K562 (cell line): ENCODE results near the gene SLC38A2. TPM values are rescaled to one million over a fixed set of nuclear protein-coding genes. Genes with fewer than 3 reads are reported as not detected.

Experiments
- CC2D1A ChIP-seq: fragments of 450-650 bp; IDR thresholded peaks from 2 replicates; pipeline ENCODE4 v1.6.1; 2017; ENCODE audit warnings: mild to moderate bottlenecking
- GABPB1 ChIP-seq: sonication (generic); formaldehyde crosslinking; IDR thresholded peaks from 2 replicates; pipeline ENCODE4 v1.8.0; 2022; ENCODE audit warnings: mild to moderate bottlenecking, missing genetic modification reagents
- HDAC3 ChIP-seq: fragments of 450-650 bp; IDR thresholded peaks from 2 replicates; pipeline ENCODE4 v1.6.1; 2018; ENCODE audit warnings: borderline replicate concordance, mild to moderate bottlenecking, moderate library complexity; ENCODE audit not compliant: partially characterized antibody
- POU5F1 ChIP-seq: fragments of 150-350 bp; IDR thresholded peaks from 2 replicates; pipeline ENCODE4 v1.6.1; 2014; ENCODE audit warnings: borderline replicate concordance, low read length, low read depth, mild to moderate bottlenecking; ENCODE audit not compliant: partially characterized antibody
- RBM34 ChIP-seq: fragments of 200-400 bp; formaldehyde crosslinking; IDR thresholded peaks from 2 replicates; pipeline ENCODE4 v1.6.1; 2018; ENCODE audit warnings: low read length, borderline replicate concordance; ENCODE audit not compliant: insufficient read depth
- RFX1 ChIP-seq: fragments of 450-650 bp; IDR thresholded peaks from 2 replicates; pipeline ENCODE4 v1.6.1; 2016; ENCODE audit warnings: mild to moderate bottlenecking, moderate library complexity
- SETDB1 ChIP-seq: IDR thresholded peaks from one replicate; pipeline ENCODE4 v1.6.1; 2012; ENCODE audit warnings: low read length, control low read depth, inconsistent platforms
- SP2 ChIP-seq: IDR thresholded peaks from 2 replicates; pipeline ENCODE4 v1.6.1; 2011; ENCODE audit warnings: mild to moderate bottlenecking, low read depth, low read length, moderate library complexity; ENCODE audit not compliant: poor library complexity, severe bottlenecking; ENCODE audit errors: extremely low read depth
- THAP7 ChIP-seq: fragments of 250-450 bp; sonication (Bioruptor Pico); IDR thresholded peaks from 2 replicates; pipeline ENCODE4 v1.5.0; 2021
- ZFX ChIP-seq: sonication (generic); formaldehyde crosslinking; IDR thresholded peaks from 2 replicates; pipeline ENCODE4 v1.8.0; 2022; ENCODE audit warnings: mild to moderate bottlenecking, missing genetic modification reagents, moderate library complexity
- ZNF143 ChIP-seq: sonication (generic); formaldehyde crosslinking; IDR thresholded peaks from 2 replicates; pipeline ENCODE4 v1.9.0; 2022; ENCODE audit warnings: mild to moderate bottlenecking, missing genetic modification reagents
- ZNF146 ChIP-seq: IDR thresholded peaks from one replicate; pipeline ENCODE4 v1.6.1; 2018; ENCODE audit warnings: missing compliant biosample characterization; ENCODE audit not compliant: unreplicated experiment
- ZNF175 ChIP-seq: fragments of 200-800 bp; sonication (Bioruptor generic); IDR thresholded peaks from 2 replicates; pipeline ENCODE4 v1.6.1; 2016; ENCODE audit warnings: low read depth, mild to moderate bottlenecking, missing genetic modification characterization, missing compliant biosample characterization
- ZNF280A ChIP-seq: fragments of 450-650 bp; IDR thresholded peaks from 2 replicates; pipeline ENCODE4 v1.6.1; 2018; ENCODE audit warnings: mild to moderate bottlenecking, low read depth; ENCODE audit not compliant: partially characterized antibody
- ZNF282 ChIP-seq: sonication (generic); formaldehyde crosslinking; IDR thresholded peaks from 2 replicates; pipeline ENCODE4 v1.8.1; 2023; ENCODE audit warnings: missing genetic modification reagents
- ZNF436 ChIP-seq: fragments of 250-450, 450-650 bp; sonication (Bioruptor Pico); formaldehyde crosslinking; IDR thresholded peaks from 2 replicates; pipeline ENCODE4 v1.7.0; 2020; ENCODE audit warnings: mild to moderate bottlenecking
- polyA plus RNA-seq, 8 experiments: library from polyadenylated mRNA; depleted of rRNA in 4 of 8; stranded (reverse) in 5 of 8; unstranded in 3 of 8; fragments of >200 nt; fragmentation: Nextera tagmentation in 2 of 8; fragmentation: Illumina TruSeq in 1 of 8; extraction: Ambion mirVana in 2 of 8; extraction: Trizol in 1 of 8; gene quantifications; 2 replicates each; pipeline versions ENCODE4 v1.2.1 to v1.2.3, GENCODE V29; 2011 to 2014; ENCODE audit warnings: inconsistent platforms in 1 of 8, missing spikeins in 1 of 8
- total RNA-seq, 7 experiments: library from RNA; depleted of rRNA in 6 of 7; stranded (reverse); fragments of >200 nt in 6 of 7; fragmentation: Illumina TruSeq in 2 of 7; extraction: Trizol in 2 of 7; gene quantifications; 2 replicates each; pipeline versions ENCODE4 v1.2.1 to v1.2.3, GENCODE V29; 2011 to 2021; ENCODE audit warnings: low replicate concordance in 1 of 7
- TF ChIP-seq, protein P1 (sequence below), 2 experiments: fragments of 250-450 bp in 1 of 2; fragments of 450-650 bp in 1 of 2; sonication (Bioruptor Pico) in 1 of 2; IDR thresholded peaks; 2 replicates each; pipeline versions ENCODE4 v1.6.1 to v1.8.0; 2016 to 2021; ENCODE audit warnings: mild to moderate bottlenecking in 2 of 2, moderate library complexity in 2 of 2, missing compliant biosample characterization in 1 of 2, missing genetic modification characterization in 1 of 2
- TF ChIP-seq, protein P2 (sequence below): sonication (generic); formaldehyde crosslinking; IDR thresholded peaks from 2 replicates; pipeline ENCODE4 v1.8.1; 2023; ENCODE audit warnings: mild to moderate bottlenecking, missing genetic modification reagents
- TF ChIP-seq, protein P3 (sequence below): fragments of 450-650 bp; formaldehyde crosslinking; IDR thresholded peaks from 2 replicates; pipeline ENCODE4 v1.4.0; 2020; ENCODE audit warnings: mild to moderate bottlenecking, moderate library complexity
- TF ChIP-seq, protein P4 (sequence below): fragments of 450-650 bp; formaldehyde crosslinking; IDR thresholded peaks from 2 replicates; pipeline ENCODE4 v1.4.0; 2022; ENCODE audit warnings: missing genetic modification characterization

Gene SLC38A2
- total and polyA plus RNA-seq, 9 of the 15 experiments (the other 6 are each of a cell fraction or from before 2014, with no cell fraction given), result 98.7 to 292 (median 143) TPM

DNA sequence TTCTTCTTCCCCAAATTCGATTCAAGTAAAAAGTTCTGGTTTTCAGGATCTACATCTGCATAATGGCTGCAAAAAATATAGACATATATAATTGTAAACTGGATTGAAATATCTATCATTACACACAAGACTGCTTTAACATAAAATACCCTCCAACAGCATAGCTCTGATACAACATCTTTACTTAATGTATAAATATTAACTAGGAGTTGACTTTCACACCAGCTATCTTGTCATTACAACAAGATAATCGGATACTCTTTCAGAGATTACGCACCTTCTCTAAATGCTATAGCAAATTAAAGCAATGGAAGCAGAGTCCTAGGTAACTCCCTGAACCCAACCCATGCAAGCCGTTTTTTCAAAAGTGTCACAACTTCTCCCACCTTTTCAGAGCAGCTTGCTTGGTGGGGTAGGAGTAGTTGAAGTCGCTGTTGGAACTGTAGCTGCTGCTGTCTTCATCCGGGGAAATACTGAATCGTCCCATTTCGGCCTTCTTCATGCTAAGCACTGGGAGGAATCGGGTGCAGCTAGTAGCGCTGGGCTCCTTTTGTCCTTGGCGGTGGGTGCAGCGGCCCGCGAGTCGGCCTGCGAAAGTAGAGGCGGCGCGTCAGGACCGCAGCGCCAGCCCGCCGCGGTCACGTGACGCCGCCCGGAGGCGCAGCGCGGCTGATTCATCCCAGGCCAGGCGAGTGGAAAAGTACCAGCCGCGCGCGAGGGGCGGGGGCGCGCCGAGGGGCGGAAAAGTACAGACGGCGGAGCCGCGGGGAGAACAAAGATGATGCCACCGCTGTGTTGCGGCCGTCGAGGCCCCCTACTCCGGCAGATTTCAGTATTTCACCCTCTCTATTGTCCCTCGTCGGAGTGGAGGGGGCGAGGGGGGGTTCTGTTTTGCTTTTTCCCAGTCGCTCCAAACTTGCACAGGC lies 1.5 kb downstream of the SLC38A2 start (continued):
- 0 out of 2 replicates have a peak, but pooled peaks have one; percentile 87 for TF ChIP-seq ZNF282 (CRISPR knock-in tag)
- TF ChIP-seq ZNF280A, result no peak
- TF ChIP-seq POU5F1, result no peak
- TF ChIP-seq ZNF175 (CRISPR knock-in tag), result peak; percentile 56; the same call in 1 of the 2 replicates
- TF ChIP-seq ZNF143 (CRISPR knock-in tag), result no peak
- no peak for TF ChIP-seq RBM34
- no peak for TF ChIP-seq SP2
- no peak for TF ChIP-seq ZNF436 (CRISPR knock-in tag)
- TF ChIP-seq, protein P1, sequence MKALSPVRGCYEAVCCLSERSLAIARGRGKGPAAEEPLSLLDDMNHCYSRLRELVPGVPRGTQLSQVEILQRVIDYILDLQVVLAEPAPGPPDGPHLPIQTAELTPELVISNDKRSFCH (CRISPR knock-in tag; IDR thresholded peaks at IDR 0.05), result no peak
- TF ChIP-seq, protein P1 (tag; IDR thresholded peaks at IDR 0.05), result no peak
- peak; percentile 40; the same call in 1 of the 2 replicates for TF ChIP-seq GABPB1
- peak; percentile 74 for TF ChIP-seq ZFX (CRISPR knock-in tag)
- TF ChIP-seq, protein P2, sequence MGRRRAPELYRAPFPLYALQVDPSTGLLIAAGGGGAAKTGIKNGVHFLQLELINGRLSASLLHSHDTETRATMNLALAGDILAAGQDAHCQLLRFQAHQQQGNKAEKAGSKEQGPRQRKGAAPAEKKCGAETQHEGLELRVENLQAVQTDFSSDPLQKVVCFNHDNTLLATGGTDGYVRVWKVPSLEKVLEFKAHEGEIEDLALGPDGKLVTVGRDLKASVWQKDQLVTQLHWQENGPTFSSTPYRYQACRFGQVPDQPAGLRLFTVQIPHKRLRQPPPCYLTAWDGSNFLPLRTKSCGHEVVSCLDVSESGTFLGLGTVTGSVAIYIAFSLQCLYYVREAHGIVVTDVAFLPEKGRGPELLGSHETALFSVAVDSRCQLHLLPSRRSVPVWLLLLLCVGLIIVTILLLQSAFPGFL (CRISPR knock-in tag), result no peak
- no peak for TF ChIP-seq HDAC3
- TF ChIP-seq, protein P3, sequence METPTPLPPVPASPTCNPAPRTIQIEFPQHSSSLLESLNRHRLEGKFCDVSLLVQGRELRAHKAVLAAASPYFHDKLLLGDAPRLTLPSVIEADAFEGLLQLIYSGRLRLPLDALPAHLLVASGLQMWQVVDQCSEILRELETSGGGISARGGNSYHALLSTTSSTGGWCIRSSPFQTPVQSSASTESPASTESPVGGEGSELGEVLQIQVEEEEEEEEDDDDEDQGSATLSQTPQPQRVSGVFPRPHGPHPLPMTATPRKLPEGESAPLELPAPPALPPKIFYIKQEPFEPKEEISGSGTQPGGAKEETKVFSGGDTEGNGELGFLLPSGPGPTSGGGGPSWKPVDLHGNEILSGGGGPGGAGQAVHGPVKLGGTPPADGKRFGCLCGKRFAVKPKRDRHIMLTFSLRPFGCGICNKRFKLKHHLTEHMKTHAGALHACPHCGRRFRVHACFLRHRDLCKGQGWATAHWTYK (CRISPR knock-in tag), result peak; percentile 75; the same call in 1 of the 2 replicates
- no peak for TF ChIP-seq ZNF146 (CRISPR knock-in tag)
- no peak for TF ChIP-seq SETDB1
- TF ChIP-seq THAP7 (CRISPR knock-in tag), result no peak
- TF ChIP-seq, protein P4, sequence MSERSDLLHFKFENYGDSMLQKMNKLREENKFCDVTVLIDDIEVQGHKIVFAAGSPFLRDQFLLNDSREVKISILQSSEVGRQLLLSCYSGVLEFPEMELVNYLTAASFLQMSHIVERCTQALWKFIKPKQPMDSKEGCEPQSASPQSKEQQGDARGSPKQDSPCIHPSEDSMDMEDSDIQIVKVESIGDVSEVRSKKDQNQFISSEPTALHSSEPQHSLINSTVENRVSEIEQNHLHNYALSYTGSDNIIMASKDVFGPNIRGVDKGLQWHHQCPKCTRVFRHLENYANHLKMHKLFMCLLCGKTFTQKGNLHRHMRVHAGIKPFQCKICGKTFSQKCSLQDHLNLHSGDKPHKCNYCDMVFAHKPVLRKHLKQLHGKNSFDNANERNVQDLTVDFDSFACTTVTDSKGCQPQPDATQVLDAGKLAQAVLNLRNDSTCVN (CRISPR knock-in tag), result 0 out of 2 replicates have a peak, but pooled peaks have one; percentile 22
- TF ChIP-seq CC2D1A, result no peak
- TF ChIP-seq RFX1, result no peak
